Loucy (cell line): ENCODE results near the gene IVNS1ABP.

ENCODE experiments used
- H2AFZ ChIP-seq: fragments of 200-600 bp; sonication (generic); 2 replicates; pipeline ENCODE4 v1.6.0; 2016; ENCODE audit warnings: antibody characterized with exemption, mild to moderate bottlenecking, low read length, moderate library complexity
- H3F3A ChIP-seq: fragments of 200-600 bp; 2 replicates; pipeline ENCODE4 v1.6.0; 2016; ENCODE audit warnings: antibody characterized with exemption, low read depth, mild to moderate bottlenecking
- H3K27me3 ChIP-seq: fragments of 200-600 bp; sonication (generic); 2 replicates; pipeline ENCODE4 v1.6.1; 2014; ENCODE audit warnings: low read length, mild to moderate bottlenecking; ENCODE audit not compliant: insufficient read depth, poor library complexity, severe bottlenecking
- H3K36me3 ChIP-seq: fragments of 200-600 bp; sonication (generic); 2 replicates; pipeline ENCODE4 v1.6.1; 2016; ENCODE audit warnings: low read length; ENCODE audit not compliant: insufficient read depth
- H3K4me1 ChIP-seq: fragments of 200-600 bp; sonication (generic); 2 replicates; pipeline ENCODE4 v1.5.1; 2014; ENCODE audit warnings: low read length, mild to moderate bottlenecking; ENCODE audit not compliant: insufficient read depth, poor library complexity, severe bottlenecking
- H3K4me2 ChIP-seq: fragments of 200-600 bp; sonication (generic); 2 replicates; pipeline ENCODE4 v1.6.0; 2014; ENCODE audit warnings: antibody characterized with exemption, low read length, low read depth, mild to moderate bottlenecking; ENCODE audit not compliant: poor library complexity, severe bottlenecking
- H3K4me3 ChIP-seq: fragments of 200-600 bp; sonication (generic); 2 replicates; pipeline ENCODE4 v1.5.1; 2014; ENCODE audit warnings: low read length, mild to moderate bottlenecking, mixed read lengths; ENCODE audit not compliant: poor library complexity, severe bottlenecking
- H3K79me2 ChIP-seq: fragments of 200-600 bp; sonication (generic); 2 replicates; pipeline ENCODE4 v1.6.1; 2014; ENCODE audit warnings: low read length; ENCODE audit not compliant: insufficient read depth
- H3K9ac ChIP-seq: fragments of 200-600 bp; sonication (generic); 2 replicates; pipeline ENCODE4 v1.6.0; 2014; ENCODE audit warnings: mild to moderate bottlenecking, low read depth, low read length, moderate library complexity; ENCODE audit not compliant: poor library complexity, severe bottlenecking
- H3K9me2 ChIP-seq: fragments of 200-600 bp; sonication (generic); replicated peaks from 2 replicates; pipeline ENCODE4 v1.6.1; 2016; ENCODE audit warnings: low read depth, low read length, mixed read lengths
- H3K9me3 ChIP-seq: fragments of 200-600 bp; sonication (generic); 2 replicates; pipeline ENCODE4 v1.6.1; 2014; ENCODE audit warnings: mild to moderate bottlenecking, antibody characterized with exemption, low read length, low read depth; ENCODE audit not compliant: insufficient read depth
- H4K20me1 ChIP-seq: fragments of 200-600 bp; sonication (generic); 2 replicates; pipeline ENCODE4 v1.6.0; 2014; ENCODE audit warnings: antibody characterized with exemption, low read length, mild to moderate bottlenecking; ENCODE audit not compliant: insufficient read depth, poor library complexity, severe bottlenecking
- CTCF ChIP-seq: fragments of 200-600 bp; sonication (generic); conservative IDR thresholded peaks from 2 replicates; pipeline ENCODE4 v1.5.1; 2014; ENCODE audit warnings: mild to moderate bottlenecking, antibody characterized with exemption, low read length
- EZH2phosphoT487 ChIP-seq: fragments of 200-600 bp; IDR thresholded peaks from 2 replicates; pipeline ENCODE4 v1.6.1; 2018; ENCODE audit warnings: antibody characterized with exemption, mild to moderate bottlenecking, moderate library complexity, borderline replicate concordance

The IVNS1ABP gene

GRCh38 chr1:185305419-185305818 is 11.6 kb downstream of the IVNS1ABP start:
- Histone ChIP-seq H3K9me3 (no peaks in the 10 kb centered on the region), H3K4me2 (no peak overlapping the region), H2AFZ (no peak overlapping the region), H3K4me3 (no peak overlapping the region), H3K79me2 (peaks cover 33% of the 10 kb centered on the region), H3K4me1 (peaks cover 16% of the 10 kb centered on the region), H3K36me3 (peaks cover 99% of the 10 kb centered on the region), H3K9ac (no peak overlapping the region), H4K20me1 (peaks cover 44% of the 10 kb centered on the region), H3K27me3 (no peaks in the 10 kb centered on the region), H3K9me2 (no peaks in the 10 kb centered on the region), H3F3A (no peaks in the 10 kb centered on the region)
- TF ChIP-seq EZH2phosphoT487: no peak
- TF ChIP-seq CTCF: no peak

GRCh38 chr1:185300152-185300551 is 16.9 kb downstream of the IVNS1ABP start:
- Histone ChIP-seq H3F3A (no peaks in the 10 kb centered on the region), H3K4me1 (no peaks in the 10 kb centered on the region), H3K4me2 (no peak overlapping the region), H3K9ac (no peak overlapping the region), H3K9me2 (no peaks in the 10 kb centered on the region), H2AFZ (no peak overlapping the region), H3K27me3 (no peaks in the 10 kb centered on the region), H3K79me2 (no peaks in the 10 kb centered on the region; the same call in 1 of the 2 replicates), H3K4me3 (no peak overlapping the region), H3K36me3 (peaks cover 100% of the 10 kb centered on the region), H3K9me3 (no peaks in the 10 kb centered on the region), H4K20me1 (peaks cover 12% of the 10 kb centered on the region)
- no peak for TF ChIP-seq EZH2phosphoT487
- no peak for TF ChIP-seq CTCF

- H3K4me2 ChIP-seq: no peak overlapping the region
- no peaks in the 10 kb centered on the region for H3K9me2 ChIP-seq
- H3K36me3 ChIP-seq: peaks cover 97% of the 10 kb centered on the region
- H2AFZ ChIP-seq: no peak overlapping the region
- H3F3A ChIP-seq: no peaks in the 10 kb centered on the region
- H3K79me2 ChIP-seq: no peaks in the 10 kb centered on the region; the same call in 1 of the 2 replicates
- peaks cover 12% of the 10 kb centered on the region for H4K20me1 ChIP-seq
- H3K9me3 ChIP-seq: no peaks in the 10 kb centered on the region
- H3K4me1 ChIP-seq: no peaks in the 10 kb centered on the region
- TF ChIP-seq CTCF (no peak), EZH2phosphoT487 (no peak)
- no peak overlapping the region for H3K9ac ChIP-seq
- no peaks in the 10 kb centered on the region for H3K27me3 ChIP-seq
- no peak overlapping the region for H3K4me3 ChIP-seq
Observed at GRCh38 chr1:185297982-185298381, 19.1 kb downstream of the IVNS1ABP start.
